NOMO-1 (cell line): ENCODE data around the gene SYN1.
A peak's percentile ranks its signal among the peaks of the same experiment; 100 is the strongest.
"Not testable (repeated sequence)": the region's sequence is repeated elsewhere in the genome, so short reads cannot be mapped to it uniquely, and the experiment has no call there.

Experiments
- DNase-seq, 2 experiments: peaks; one replicate each; lab custom pipeline; 2025; ENCODE audit not compliant: unreplicated experiment in 2 of 2; lab: John Stamatoyannopoulos, UW

Gene SYN1

GRCh38 chrX:47619486-47620302, at the start of gene SYN1:
Gene SYN1 (minus strand): TSS chrX:47619857. CDS start chrX:47619728, 129 bp downstream.
- DNase-seq: peak; percentile 59 to 67

GRCh38 chrX:47665797-47666196, 46.1 kb upstream of the SYN1 start:
- DNase-seq: not testable (repeated sequence)

- DNase-seq: no peak
These were observed 45.1 kb upstream of the SYN1 start for GRCh38 chrX:47664737-47665136.

DNA sequence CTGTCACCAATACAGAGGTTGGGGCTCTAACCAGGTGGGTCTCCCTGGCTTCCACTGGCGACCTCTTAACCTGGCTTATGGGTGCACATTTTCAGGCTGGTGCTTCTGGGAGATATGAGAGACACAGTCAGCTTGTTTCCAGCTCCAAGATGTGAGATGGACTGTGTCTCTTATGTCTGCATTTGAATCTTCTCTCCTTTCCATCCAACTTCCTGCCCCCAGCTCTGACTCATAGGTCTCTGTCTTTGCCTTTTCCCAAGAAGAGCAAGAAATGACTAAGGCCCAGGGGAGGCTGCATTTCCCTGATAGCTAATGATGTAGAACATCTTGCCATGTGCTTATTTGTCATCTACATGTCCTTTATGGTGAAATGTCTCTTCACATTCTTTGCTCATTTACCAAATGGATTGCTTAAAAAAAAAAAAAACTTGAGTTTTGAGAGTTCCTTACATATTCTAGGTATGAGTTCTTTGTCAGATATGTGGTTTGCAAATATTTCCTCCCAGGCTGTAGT, 42.5 kb upstream of the SYN1 start:
- DNase-seq: no peak

DNA sequence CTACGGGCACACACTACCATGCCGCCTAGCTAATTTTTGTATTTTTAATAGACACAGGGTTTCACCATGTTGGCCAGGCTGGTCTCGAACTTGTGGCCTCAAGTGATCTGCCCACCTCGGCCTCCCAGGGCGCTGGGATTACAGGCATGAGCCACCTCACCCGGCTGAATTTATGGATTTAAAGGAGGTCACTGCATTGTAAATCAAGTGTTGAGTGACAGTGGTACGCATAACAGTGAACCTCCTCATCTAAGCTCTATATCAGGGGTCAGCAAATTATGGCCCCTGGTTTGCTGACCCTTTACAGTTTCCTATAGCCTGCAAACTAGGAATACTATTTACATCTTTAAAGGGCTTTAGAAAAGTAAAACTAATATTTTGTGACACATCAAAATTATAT, 41.9 kb upstream of the SYN1 start:
- no peak for DNase-seq

GRCh38 chrX:47659421-47659726, 39.7 kb upstream of the SYN1 start:
- no peak for DNase-seq

GRCh38 chrX:47658684-47659420, 39.2 kb upstream of the SYN1 start, which contains the start of gene UXT:
Gene UXT (minus strand): TSS chrX:47659180. CDS start chrX:47658927, 253 bp downstream.
- peak; percentile 82 to 85 for DNase-seq

DNA sequence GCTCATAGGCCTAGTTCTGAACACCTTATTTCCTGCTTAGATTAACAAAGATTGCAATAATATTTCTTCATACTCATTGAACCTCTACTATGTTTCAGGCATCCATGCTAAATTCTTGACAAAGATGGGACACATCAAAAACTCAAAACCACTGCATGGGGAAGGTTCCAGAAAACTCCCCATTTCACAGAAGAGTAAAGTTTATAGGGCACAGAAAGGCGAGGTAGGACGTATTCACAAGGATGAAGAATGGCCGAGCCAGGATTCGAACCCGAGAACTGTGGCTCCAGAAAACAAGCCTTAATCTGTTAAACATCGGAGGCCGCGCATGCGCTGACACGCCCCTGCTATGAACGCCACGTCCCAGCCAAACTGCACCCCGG, 38.6 kb upstream of the SYN1 start:
- DNase-seq: no peak

GRCh38 chrX:47651043-47651905, 31.6 kb upstream of the SYN1 start:
- DNase-seq: no peak

DNA sequence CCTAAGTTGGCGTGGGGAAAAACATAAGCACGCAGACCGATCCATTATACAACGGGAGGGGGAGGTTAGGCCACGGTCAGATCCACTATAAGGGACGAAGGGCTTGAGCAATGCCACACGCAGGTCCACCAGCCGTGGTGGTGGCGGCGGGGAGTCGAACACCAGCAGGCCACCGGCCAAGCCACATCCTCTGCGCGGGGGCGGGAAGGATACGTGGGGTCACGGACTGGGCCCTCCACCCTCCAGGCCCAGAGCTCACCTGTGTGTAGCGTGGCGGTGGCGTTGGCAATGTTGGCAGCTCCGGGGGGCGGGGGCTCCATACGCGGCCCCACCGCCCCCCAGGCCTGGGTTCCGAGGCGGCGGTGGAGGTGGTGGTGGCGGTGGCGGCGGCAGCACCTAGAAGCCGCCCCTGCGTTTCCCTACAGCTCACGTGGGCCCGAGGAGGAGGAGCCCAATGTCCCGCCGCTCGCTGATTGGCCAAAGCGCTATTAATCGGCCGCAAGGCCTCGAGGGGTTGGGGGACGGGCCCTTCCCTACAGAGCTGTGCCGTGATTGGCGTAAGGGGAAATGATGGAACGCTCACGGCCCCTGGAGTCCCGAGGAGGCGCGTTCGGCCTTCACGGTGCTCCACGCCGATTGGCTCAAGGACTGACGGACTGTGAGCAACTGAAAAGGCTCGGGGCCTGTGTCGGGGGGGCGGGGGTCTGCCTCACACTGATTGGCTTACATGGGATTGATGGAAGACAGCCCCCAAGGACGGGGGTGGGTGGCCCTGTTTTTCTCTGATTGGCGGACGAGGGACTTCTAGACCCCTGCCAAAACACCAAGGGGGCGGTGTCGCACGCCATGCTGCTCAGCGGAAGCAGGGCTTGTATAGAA, 30.7 kb upstream of the SYN1 start, which contains the start of gene ELK1:
TSS of gene ELK1 (minus strand) at position 400 of the 879 bp plus-strand sequence. CDS start 9,122 bp downstream, outside the sequence.
- DNase-seq: peak; percentile 87 to 92

GRCh38 chrX:47649781-47650163, 30.1 kb upstream of the SYN1 start:
- no peak for DNase-seq

- no peak for DNase-seq
These were observed 29.6 kb upstream of the SYN1 start for GRCh38 chrX:47649271-47649670.

DNA sequence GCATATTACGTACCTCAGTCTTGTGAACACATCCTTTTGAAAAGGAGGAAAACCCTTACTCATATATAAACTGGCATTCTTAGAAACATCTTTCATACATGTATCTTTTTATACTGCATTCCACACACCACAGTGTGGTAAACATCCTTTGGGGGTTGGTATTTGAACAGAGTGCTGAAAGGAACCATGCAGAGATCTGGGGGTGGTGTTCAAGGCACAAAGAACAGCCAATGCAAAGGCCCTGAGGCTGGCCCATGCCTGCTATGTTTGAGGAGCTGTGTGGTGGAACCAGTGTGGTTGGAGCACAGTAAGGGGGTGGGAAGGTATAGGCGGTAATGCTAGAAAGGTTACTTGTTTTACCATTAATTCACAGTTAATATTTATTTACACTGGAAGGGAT, 28.7 kb upstream of the SYN1 start:
- DNase-seq: no peak

DNA sequence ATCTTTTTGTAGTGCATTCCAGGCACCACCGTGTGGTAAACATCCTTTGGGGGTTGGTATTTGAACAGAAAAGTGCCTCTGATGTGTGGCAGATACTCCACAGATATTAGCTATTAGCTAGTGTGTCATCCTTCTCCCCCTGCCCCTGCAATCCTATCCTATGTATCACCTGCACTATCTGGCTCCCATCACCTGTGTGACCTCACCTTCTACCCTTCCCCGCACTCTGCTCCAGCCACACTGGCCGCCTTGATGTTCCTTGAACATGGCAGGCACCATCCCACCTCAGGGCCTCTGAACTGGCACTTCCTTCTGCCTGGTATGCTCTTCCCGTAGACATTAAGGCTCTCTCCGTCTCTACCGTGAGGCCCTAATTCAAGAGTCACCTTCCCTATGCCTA, 27.0 kb upstream of the SYN1 start:
- no peak for DNase-seq

- no peak for DNase-seq
These were observed 25.9 kb upstream of the SYN1 start for GRCh38 chrX:47645530-47645929.

- DNase-seq: no peak
These were observed 25.0 kb upstream of the SYN1 start for GRCh38 chrX:47644557-47645091.

- DNase-seq: peak in 1 of 2 experiments; percentile 28
These were observed 24.3 kb upstream of the SYN1 start for GRCh38 chrX:47643926-47644325.

DNA sequence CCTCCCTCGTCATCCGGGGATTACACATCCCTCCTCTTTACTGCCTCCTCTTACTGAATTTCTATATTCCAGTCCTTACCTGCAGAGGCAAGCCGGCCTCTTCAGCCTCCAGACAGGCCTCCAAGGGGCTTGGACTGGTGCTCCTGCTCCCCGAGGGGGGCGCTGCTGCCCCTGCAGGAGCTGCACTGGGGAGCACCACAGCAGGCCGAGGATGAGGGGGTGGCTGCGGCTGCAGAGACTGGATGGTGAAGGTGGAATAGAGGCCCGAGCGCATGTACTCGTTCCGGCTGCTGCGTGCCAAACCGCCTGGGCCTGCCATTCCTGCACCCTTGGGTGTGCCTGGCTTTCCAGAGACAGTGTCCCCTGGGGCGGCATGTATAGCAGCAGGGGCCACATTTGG, 19.2 kb upstream of the SYN1 start:
- DNase-seq: no peak

DNA sequence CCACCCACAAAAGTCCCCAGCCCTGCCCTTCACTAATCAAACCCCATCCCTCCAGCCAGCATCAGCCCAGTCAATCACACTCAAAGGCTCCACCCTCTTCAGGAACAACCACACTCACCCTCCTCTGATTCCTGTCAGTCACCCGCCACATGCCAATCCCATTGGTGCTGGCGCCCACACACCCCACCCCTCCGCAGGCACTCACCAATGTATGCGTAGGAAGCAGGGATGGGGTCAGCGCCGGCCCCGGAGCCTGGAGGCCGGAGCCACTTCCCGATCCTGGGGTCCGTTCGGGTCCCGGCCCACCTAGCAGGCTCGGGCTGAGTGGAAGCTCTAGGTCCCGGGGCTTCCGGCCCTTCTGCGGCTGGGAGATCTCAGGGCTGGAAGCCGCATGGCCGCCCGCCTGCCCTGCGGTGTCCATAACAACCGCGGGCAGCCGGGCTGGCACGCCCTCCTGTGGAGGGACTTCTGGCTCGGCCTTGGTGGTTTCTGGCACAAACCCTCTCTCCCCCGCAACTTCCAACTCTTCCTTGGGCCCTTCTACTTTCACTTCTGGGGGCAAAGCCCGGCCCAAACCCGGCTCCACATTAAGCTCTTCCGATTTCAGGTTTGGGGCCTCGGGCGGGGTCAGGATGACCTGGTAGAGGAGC, 18.0 kb upstream of the SYN1 start:
- DNase-seq: no peak
